GM19467 (cell line): Measurements from ENCODE around the gene ALDH9A1.
"Not testable (repeated sequence)": the region's sequence is repeated elsewhere in the genome, so short reads cannot be mapped to it uniquely, and the experiment has no call there.

Source experiments
- ATAC-seq: cut with Tn5 transposase; IDR thresholded peaks from one replicate; pipeline ENCODE4 v1.9.1; 2021; ENCODE audit warnings: mild to moderate bottlenecking, moderate library complexity; ENCODE audit not compliant: unreplicated experiment

The ALDH9A1 gene

DNA sequence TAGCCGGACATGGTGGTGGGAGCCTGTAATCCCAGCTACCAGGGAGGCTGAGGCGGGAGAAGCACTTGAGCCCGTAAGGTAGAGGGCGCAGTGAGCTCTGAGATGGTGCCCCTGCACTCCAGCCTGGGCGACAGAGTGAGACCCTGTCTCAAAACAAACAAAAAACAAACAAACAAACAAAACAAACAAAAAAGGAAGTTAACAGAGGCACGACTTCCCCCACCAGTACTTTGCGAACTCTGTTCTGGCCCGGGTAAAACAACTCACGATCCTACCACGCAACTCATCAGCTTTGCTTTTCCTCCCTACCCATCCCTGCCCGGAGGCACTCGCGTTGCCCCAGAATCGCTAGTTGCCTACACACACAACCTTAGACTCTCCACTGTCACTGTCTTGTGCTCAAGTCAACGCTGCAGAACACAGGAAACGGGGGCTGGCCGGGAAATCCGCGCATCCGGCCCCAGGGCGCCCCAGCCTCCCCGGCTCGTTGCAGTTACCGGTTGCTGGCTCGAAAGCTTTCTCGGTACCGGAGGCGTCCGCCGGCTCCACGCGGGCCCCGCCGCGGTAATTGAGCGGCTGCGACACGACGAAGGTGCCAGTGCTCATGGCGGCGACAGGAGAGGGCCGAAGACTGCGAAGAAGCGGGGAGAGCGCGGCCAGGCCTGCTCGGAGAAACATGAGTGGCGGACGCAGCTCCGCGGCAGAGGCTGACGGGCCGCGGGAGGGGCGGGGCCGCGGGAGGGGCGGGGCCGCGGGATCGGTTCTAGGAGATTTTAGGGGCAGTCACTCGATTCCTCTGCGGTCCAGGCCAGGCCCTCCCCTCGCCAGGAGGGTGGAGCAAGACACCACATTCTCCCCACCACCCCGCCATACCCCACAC is at the start of gene ALDH9A1:
TSS of gene ALDH9A1 (minus strand) at position 682 of the 880 bp plus-strand sequence. CDS start at position 678, 4 bp downstream.
- peak; percentile 95 for ATAC-seq

GRCh38 chr1:165747632-165748447 is 49.5 kb upstream of the ALDH9A1 start:
- ATAC-seq, result no peak

DNA sequence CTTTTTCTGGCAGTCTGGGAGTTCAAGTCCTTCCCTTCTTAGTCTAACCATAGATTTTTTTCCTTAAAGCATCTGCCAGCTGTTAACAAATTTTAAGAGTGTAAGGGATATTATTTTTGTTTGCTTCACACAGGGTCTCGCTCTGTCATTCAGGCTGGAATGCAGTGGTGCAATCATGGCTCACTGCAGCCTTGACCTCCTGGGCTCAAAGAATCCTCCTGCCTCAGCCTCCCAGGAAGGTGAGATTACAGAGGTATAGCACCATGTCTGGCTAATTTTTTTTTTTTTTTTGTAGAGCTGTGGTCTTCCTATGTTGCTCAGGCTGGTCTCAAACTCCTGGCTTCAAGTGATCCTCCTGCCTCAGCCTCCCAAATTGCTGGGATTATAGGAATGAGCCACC is 46.6 kb upstream of the ALDH9A1 start:
- ATAC-seq, result not testable (repeated sequence)

DNA sequence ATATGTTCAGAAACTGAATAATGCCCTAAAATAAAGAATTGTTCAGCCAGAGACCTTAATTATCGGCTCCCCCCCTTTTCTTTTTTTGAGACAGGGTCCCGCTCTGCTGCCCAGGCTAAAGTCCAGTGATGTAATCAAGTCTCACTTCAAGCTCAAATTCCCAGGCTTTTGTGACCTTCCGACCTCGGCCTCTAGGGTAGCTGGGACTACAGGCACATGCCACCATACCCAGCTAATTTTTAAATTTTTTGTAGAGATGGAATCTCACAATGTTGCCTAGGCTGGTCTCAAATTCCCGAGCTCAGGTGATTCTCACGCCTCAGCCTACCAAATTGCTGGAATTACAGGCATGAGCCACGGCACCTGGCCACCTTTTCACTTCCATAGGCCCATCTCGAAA is 43.8 kb upstream of the ALDH9A1 start:
- ATAC-seq, result no peak

DNA sequence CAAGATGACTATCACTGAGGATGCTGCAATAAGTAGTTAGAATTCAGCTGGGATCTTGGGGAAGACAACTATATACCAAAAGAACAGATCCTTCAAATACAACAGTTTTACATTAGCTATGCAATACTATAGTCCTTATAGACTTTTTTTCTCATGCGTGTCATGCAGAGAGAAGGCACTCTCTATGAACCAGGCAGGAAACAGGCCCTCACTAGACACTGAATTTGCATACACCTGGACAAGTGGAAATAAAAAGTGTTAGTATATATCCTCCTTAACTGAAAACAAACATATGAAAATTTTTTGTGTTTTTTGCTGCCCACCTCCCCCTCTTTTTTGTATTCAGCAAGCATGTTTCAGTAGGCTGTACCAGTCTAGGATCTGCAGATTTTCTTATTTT is 40.4 kb upstream of the ALDH9A1 start:
- ATAC-seq, result peak; percentile 99

GRCh38 chr1:165737196-165737595 is 38.8 kb upstream of the ALDH9A1 start:
- no peak for ATAC-seq

- no peak for ATAC-seq
Measured at GRCh38 chr1:165734906-165735305, 36.5 kb upstream of the ALDH9A1 start.

GRCh38 chr1:165726841-165727240 is 28.5 kb upstream of the ALDH9A1 start:
- ATAC-seq, result no peak

DNA sequence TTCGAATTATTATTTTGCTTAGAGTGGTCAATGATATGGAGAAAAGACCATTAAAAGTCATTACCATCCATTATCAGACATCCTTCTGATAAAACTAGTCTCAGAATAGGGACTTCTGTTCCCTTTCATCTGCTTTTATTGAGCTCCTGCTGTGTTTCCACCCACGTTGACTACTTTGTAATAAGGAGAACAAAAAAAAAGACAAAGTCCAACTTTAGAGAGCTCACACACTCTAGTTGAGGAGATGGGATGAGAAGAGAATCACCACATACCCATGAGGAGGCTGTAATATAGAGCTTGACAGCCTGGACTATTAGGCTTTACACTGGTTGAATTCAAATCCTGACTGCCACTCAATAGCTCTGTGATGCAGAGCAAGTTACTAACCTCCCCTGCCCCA is 27.8 kb upstream of the ALDH9A1 start:
- no peak for ATAC-seq

GRCh38 chr1:165717918-165718515 is 19.7 kb upstream of the ALDH9A1 start:
- ATAC-seq, result no peak

DNA sequence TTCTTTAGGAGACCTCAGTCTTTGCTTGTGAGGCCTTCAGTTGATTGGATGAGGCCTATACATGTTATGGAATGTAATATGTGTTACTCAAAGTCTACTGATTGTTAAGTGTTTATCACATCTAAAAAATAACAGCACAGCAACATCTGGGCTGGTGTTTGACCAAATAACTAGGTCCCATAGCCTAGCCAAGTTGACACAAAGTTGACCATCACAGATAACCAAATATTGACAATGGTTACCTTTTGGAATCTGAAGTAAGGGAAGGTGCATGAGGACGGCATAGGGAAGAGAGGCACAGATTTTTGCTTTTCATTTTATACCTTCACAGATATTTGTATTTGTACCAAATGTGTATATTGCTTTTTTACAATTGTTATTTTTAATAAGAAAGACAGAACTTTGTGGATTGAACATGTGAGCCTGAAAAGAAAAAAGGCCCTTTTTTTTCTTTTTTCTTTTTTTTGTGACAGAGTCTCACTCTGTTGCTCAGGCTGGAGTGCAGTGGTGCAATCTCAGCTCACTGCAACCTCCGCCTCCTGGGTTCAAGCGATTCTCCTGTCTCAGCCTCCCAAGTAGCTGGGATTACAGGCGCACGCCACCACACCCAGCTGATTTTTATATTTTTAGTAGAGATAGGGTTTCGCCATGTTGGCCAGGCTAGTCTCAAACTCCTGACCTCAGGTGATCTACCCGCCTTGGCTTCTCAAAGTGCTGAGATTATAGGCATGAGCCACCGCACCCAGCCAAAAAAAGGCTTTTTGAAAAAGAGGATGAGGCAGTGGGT is 18.1 kb upstream of the ALDH9A1 start:
- ATAC-seq, result not testable (repeated sequence)

- no peak for ATAC-seq
Measured at GRCh38 chr1:165712764-165713163, 14.4 kb upstream of the ALDH9A1 start.

DNA sequence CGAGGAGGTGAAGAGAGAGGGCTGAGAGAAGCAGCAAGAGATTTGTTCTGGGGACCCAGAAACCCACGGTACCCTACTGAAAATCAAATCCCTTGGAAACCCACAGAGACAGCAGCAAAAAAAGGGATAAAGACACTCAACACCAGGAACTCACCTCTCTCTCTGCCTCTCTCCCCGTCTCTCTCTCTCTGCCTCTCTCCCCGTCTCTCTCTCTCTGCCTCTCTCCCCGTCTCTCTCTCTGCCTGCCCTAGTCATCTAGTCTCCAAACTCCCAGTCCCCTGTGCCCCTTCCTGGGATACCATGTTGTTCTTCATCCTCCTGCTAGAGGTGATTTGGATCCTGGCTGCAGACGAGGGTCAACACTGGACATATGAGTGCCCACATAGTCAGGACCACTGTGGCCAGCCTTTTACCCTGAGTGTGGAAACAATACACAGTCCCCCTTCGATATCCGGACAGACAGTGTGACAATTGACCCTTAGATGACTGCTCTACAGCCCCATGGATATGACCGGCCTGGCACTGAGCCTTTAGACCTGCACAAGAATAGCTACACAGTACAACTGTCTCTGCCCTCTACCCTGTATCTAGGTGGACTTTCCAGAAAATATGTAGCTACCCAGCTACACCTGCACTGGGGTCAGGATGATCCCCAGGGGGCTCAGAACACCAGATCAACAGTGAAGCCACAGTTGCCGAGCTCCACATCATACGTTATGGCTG is 9.8 kb upstream of the ALDH9A1 start:
- ATAC-seq, result no peak

- ATAC-seq, result no peak
Measured at GRCh38 chr1:165703648-165704047, 5.3 kb upstream of the ALDH9A1 start.

GRCh38 chr1:165701922-165702321 is 3.6 kb upstream of the ALDH9A1 start:
- ATAC-seq, result not testable (repeated sequence)

GRCh38 chr1:165699577-165699976 is 1.2 kb upstream of the ALDH9A1 start:
- no peak for ATAC-seq

GRCh38 chr1:165698761-165699052 is 345 bp upstream of the ALDH9A1 start:
- no peak for ATAC-seq

- ATAC-seq, result no peak
Measured at GRCh38 chr1:165697491-165697880, 876 bp downstream of the ALDH9A1 start.

DNA sequence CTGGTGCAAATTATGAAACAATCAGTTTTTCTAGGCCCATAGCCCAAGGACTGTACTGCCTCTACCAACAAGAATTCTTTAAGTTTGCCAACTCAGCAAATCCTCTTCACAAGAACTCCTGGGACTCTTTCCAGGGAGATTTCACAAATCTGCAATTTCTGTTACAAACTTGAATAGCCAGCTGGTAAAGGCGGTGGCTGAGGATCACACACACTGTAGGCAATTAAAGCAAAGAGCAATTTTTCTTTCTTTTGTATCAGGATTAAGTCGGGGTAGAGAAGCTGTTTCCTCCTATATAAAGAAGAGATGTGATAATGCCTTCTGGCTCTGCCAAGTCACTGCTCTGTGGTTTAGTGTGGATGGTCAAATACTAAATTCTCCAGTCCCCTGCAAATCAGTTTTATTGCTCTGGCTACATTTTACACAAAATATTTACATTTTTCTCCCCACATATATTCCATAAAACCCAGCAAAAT is 1.7 kb downstream of the ALDH9A1 start:
- no peak for ATAC-seq

DNA sequence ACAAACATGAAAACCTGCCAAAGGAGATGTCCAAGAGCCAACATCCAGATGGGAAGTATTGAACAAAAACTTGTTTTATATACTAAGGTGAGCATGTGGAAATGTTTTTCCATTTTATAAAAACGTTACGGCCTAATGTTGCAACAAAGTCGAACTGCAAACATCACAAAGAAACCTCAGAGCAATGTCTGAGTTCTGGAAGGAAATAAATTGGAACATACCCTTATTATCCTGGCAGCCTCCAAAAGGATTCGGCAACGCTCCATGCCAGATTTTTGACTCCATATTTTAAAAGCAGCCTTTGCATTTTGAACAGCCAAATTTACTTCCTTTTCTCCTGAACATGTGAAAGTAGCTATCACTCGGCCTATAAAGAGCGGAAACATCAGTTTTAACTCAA is 3.3 kb downstream of the ALDH9A1 start:
- ATAC-seq, result no peak
